Measurements from ENCODE around the gene AUTS2. TPM values are rescaled to one million over a fixed set of nuclear protein-coding genes. Genes with fewer than 3 reads are reported as not detected.

Gene AUTS2
- total and polyA plus RNA-seq, 9 of the 15 experiments (the other 6 are each of a cell fraction or from before 2014, with no cell fraction given) = 0.58 TPM; not detected in 8

- TF ChIP-seq, protein P1, sequence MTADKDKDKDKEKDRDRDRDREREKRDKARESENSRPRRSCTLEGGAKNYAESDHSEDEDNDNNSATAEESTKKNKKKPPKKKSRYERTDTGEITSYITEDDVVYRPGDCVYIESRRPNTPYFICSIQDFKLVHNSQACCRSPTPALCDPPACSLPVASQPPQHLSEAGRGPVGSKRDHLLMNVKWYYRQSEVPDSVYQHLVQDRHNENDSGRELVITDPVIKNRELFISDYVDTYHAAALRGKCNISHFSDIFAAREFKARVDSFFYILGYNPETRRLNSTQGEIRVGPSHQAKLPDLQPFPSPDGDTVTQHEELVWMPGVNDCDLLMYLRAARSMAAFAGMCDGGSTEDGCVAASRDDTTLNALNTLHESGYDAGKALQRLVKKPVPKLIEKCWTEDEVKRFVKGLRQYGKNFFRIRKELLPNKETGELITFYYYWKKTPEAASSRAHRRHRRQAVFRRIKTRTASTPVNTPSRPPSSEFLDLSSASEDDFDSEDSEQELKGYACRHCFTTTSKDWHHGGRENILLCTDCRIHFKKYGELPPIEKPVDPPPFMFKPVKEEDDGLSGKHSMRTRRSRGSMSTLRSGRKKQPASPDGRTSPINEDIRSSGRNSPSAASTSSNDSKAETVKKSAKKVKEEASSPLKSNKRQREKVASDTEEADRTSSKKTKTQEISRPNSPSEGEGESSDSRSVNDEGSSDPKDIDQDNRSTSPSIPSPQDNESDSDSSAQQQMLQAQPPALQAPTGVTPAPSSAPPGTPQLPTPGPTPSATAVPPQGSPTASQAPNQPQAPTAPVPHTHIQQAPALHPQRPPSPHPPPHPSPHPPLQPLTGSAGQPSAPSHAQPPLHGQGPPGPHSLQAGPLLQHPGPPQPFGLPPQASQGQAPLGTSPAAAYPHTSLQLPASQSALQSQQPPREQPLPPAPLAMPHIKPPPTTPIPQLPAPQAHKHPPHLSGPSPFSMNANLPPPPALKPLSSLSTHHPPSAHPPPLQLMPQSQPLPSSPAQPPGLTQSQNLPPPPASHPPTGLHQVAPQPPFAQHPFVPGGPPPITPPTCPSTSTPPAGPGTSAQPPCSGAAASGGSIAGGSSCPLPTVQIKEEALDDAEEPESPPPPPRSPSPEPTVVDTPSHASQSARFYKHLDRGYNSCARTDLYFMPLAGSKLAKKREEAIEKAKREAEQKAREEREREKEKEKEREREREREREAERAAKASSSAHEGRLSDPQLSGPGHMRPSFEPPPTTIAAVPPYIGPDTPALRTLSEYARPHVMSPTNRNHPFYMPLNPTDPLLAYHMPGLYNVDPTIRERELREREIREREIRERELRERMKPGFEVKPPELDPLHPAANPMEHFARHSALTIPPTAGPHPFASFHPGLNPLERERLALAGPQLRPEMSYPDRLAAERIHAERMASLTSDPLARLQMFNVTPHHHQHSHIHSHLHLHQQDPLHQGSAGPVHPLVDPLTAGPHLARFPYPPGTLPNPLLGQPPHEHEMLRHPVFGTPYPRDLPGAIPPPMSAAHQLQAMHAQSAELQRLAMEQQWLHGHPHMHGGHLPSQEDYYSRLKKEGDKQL (CRISPR knock-in tag; IDR thresholded peaks at IDR 0.05; ENCODE audit: borderline replicate concordance) = no peak
- no peak for TF ChIP-seq NFATC3 (IDR thresholded peaks at IDR 0.05)
- TF ChIP-seq SRSF9 (IDR thresholded peaks at IDR 0.05; ENCODE audit: borderline replicate concordance, low read depth, low read length) = no peak
- TF ChIP-seq, protein P2, sequence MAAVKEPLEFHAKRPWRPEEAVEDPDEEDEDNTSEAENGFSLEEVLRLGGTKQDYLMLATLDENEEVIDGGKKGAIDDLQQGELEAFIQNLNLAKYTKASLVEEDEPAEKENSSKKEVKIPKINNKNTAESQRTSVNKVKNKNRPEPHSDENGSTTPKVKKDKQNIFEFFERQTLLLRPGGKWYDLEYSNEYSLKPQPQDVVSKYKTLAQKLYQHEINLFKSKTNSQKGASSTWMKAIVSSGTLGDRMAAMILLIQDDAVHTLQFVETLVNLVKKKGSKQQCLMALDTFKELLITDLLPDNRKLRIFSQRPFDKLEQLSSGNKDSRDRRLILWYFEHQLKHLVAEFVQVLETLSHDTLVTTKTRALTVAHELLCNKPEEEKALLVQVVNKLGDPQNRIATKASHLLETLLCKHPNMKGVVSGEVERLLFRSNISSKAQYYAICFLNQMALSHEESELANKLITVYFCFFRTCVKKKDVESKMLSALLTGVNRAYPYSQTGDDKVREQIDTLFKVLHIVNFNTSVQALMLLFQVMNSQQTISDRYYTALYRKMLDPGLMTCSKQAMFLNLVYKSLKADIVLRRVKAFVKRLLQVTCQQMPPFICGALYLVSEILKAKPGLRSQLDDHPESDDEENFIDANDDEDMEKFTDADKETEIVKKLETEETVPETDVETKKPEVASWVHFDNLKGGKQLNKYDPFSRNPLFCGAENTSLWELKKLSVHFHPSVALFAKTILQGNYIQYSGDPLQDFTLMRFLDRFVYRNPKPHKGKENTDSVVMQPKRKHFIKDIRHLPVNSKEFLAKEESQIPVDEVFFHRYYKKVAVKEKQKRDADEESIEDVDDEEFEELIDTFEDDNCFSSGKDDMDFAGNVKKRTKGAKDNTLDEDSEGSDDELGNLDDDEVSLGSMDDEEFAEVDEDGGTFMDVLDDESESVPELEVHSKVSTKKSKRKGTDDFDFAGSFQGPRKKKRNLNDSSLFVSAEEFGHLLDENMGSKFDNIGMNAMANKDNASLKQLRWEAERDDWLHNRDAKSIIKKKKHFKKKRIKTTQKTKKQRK (IDR thresholded peaks at IDR 0.05; ENCODE audit: borderline replicate concordance, low read depth, low read length) = no peak
- no peak for TF ChIP-seq XRCC4 (IDR thresholded peaks at IDR 0.05; ENCODE audit: extremely low read depth, insufficient read depth, insufficient read length)
These were observed 213.4 kb downstream of the AUTS2 start (continued) for GRCh38 chr7:69811476-69812308.
